GM18517 (cell line): ENCODE data around the gene C18orf54.
"Not testable (repeated sequence)": the region's sequence is repeated elsewhere in the genome, so short reads cannot be mapped to it uniquely, and the experiment has no call there.

Source experiments
- ATAC-seq: cut with Tn5 transposase; IDR thresholded peaks from one replicate; pipeline ENCODE4 v1.9.1; 2021; ENCODE audit warnings: mild to moderate bottlenecking, moderate library complexity; ENCODE audit not compliant: unreplicated experiment

The C18orf54 gene

GRCh38 chr18:54357660-54358494 is at the start of gene C18orf54, which contains the start of gene STARD6:
Gene C18orf54, plus strand, starts transcription at chr18:54357906. Its CDS starts 2,667 bp downstream, at chr18:54360573.
Gene STARD6, minus strand, starts transcription at chr18:54357858. Its CDS starts 3,285 bp downstream, at chr18:54354573.
- peak; percentile 93 for ATAC-seq

- ATAC-seq: not testable (repeated sequence)
These were observed 48.1 kb upstream of the C18orf54 start for GRCh38 chr18:54309564-54309963.

- ATAC-seq: no peak
These were observed 41.5 kb upstream of the C18orf54 start for GRCh38 chr18:54316071-54316820.

GRCh38 chr18:54323561-54323960 is 34.1 kb upstream of the C18orf54 start:
- ATAC-seq: no peak

GRCh38 chr18:54323970-54324369 is 33.7 kb upstream of the C18orf54 start:
- ATAC-seq: no peak

- no peak for ATAC-seq
These were observed 29.9 kb upstream of the C18orf54 start for GRCh38 chr18:54327818-54328217.

- ATAC-seq: no peak
These were observed 27.9 kb upstream of the C18orf54 start for GRCh38 chr18:54329787-54330186.

- no peak for ATAC-seq
These were observed 26.7 kb upstream of the C18orf54 start for GRCh38 chr18:54330768-54331548.

GRCh38 chr18:54335638-54336173 is 22.0 kb upstream of the C18orf54 start:
- no peak for ATAC-seq

- ATAC-seq: no peak
These were observed 19.5 kb upstream of the C18orf54 start for GRCh38 chr18:54338230-54338629.

- no peak for ATAC-seq
These were observed 6.5 kb upstream of the C18orf54 start for GRCh38 chr18:54351186-54351585.

GRCh38 chr18:54357082-54357659 is 535 bp upstream of the C18orf54 start:
- no peak for ATAC-seq

GRCh38 chr18:54358495-54359040 is 862 bp downstream of the C18orf54 start:
- ATAC-seq: peak; percentile 17

GRCh38 chr18:54359233-54359632 is 1.5 kb downstream of the C18orf54 start:
- ATAC-seq: no peak

- no peak for ATAC-seq
These were observed 2.7 kb downstream of the C18orf54 start for GRCh38 chr18:54360406-54360805.

- no peak for ATAC-seq
These were observed 20.4 kb downstream of the C18orf54 start for GRCh38 chr18:54378057-54378456.

- no peak for ATAC-seq
These were observed 23.9 kb downstream of the C18orf54 start for GRCh38 chr18:54381640-54382039.

GRCh38 chr18:54382076-54382475 is 24.4 kb downstream of the C18orf54 start:
- ATAC-seq: no peak

GRCh38 chr18:54382733-54383252 is 25.1 kb downstream of the C18orf54 start:
- ATAC-seq: no peak

GRCh38 chr18:54386043-54386442 is 28.3 kb downstream of the C18orf54 start:
- ATAC-seq: no peak
